AG10803 (cell line): ENCODE results near the gene SBK2.
A peak's percentile ranks its signal among the peaks of the same experiment; 100 is the strongest.

Experiments
- DNase-seq: peaks from one replicate; pipeline ENCODE4 v3.0.0; 2010; ENCODE audit warnings: low read depth
- H3K4me3 ChIP-seq: 2 replicates; pipeline ENCODE4 v1.5.1; 2011; ENCODE audit warnings: mild to moderate bottlenecking, low read length, control low read depth
- CTCF ChIP-seq: conservative IDR thresholded peaks from 2 replicates; pipeline ENCODE4 v1.5.1; 2011; ENCODE audit warnings: mild to moderate bottlenecking, low read length, control low read depth, inconsistent platforms

Gene SBK2

GRCh38 chr19:55504981-55505380, 32.0 kb downstream of the SBK2 start:
- no peak for TF ChIP-seq CTCF
- H3K4me3 ChIP-seq, result no peak overlapping the region

GRCh38 chr19:55504252-55504603, 32.7 kb downstream of the SBK2 start:
- no peak for DNase-seq
- TF ChIP-seq CTCF, result no peak
- H3K4me3 ChIP-seq, result no peak overlapping the region

More at GRCh38 chr19:55504981-55505380, 32.0 kb downstream of the SBK2 start:
- DNase-seq, result no peak

GRCh38 chr19:55503502-55504251, 33.3 kb downstream of the SBK2 start:
- H3K4me3 ChIP-seq, result peak overlapping the region; percentile 69
- TF ChIP-seq CTCF, result peak; percentile 93
- peak; percentile 80 for DNase-seq

DNA sequence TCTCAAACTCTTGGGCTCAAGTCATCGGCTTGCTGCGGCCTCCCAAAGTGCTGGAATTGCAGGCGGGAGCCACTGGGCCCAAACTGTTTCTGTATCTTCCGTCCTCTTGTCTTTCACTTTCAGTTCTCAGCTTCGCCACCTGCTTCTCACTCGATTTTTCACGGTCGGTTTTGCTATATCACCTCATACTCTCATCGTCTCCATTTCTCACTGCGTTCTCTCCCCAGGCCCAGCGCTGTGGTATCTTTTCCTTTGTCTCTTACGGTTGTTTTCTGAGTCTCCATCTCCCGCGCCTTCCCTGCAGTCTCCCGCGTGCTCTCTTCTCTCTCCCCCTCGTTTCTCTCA, 33.8 kb downstream of the SBK2 start:
- DNase-seq, result no peak
- no peak for TF ChIP-seq CTCF
- no peak overlapping the region for H3K4me3 ChIP-seq

GRCh38 chr19:55502197-55502952, 34.6 kb downstream of the SBK2 start:
- no peak for TF ChIP-seq CTCF
- no peak overlapping the region for H3K4me3 ChIP-seq
- no peak for DNase-seq

- TF ChIP-seq CTCF, result no peak
- H3K4me3 ChIP-seq, result no peak overlapping the region
- no peak for DNase-seq
Measured at GRCh38 chr19:55500368-55500952, 36.5 kb downstream of the SBK2 start.
